HG02623 (cell line): Measurements from ENCODE around the gene VKORC1.

Experiments
- ATAC-seq: cut with Tn5 transposase; IDR thresholded peaks from one replicate; pipeline ENCODE4 v1.9.1; 2021; ENCODE audit warnings: moderate library complexity; ENCODE audit not compliant: unreplicated experiment

Gene VKORC1

DNA sequence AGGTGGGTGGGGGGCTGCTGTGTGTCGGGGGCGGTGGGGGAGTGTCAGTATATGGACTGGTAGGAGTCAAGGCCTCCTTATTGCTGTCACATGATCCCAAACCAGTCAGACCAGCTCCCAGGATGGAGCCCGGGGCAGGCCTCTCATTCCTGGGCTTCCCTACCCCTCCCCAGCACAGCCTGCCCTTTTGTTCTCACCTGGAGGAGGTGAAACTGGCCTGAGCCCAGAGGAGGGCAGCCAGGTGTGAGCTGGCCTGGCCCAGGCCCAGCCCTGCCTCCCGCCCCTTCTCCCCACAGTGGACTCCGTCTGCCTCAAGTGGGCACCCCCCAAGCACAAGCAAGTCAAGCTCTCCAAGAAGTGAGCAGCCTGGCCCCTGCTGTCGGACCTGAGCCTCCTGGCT, 36.3 kb upstream of the VKORC1 start:
- ATAC-seq = no peak

DNA sequence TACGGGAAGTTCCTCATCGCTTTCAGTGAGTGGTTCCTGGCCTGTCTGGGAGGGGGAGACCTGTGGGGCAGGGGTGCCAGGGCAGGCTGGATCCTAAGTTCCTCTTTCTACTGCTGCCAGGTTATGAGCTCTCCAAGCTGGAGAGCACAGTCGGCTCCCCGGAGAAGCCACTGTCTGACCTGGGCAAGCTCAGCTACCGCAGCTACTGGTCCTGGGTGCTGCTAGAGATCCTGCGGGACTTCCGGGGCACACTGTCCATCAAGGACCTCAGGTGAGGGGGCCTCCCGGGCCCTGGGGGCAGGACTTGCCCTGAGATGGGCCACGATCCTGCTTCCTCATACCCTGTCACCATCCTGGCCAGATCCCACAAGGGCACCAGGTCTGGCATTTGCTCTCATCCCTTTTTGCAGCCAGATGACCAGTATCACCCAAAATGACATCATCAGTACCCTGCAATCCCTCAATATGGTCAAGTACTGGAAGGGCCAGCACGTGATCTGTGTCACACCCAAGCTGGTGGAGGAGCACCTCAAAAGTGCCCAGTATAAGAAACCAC, 35.8 kb upstream of the VKORC1 start:
- no peak for ATAC-seq

DNA sequence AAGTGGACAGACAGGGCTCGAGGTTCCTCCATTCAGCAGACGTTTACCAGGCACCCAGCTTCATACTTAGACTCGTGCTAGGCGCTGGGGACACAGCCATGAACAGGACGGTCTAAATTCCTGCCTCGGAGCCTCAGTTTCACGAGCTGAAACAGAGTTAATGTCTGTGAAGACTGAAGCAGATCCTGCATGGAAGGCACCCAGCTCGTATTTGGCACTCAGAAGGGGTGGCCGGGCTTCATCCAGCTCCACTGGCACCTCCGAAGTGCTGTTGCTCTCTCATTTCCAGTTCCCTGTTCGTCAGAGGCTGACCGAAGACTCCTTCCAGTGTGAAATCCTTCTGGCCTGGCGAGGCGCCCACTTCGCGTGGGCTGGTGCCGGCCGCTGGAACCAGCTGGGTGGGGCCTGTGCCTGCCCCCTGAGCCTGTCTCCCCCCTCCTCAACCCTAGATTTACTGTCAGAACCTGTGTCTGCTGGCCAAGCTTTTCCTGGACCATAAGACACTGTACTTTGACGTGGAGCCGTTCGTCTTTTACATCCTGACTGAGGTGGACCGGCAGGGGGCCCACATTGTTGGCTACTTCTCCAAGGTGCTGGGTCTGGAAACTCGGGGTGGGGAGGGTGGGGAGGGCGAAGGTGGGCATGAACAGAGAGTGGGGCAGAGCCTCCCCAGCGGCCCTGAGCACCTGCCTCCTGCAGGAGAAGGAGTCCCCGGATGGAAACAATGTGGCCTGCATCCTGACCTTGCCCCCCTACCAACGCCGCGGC, 35.2 kb upstream of the VKORC1 start:
- no peak for ATAC-seq

DNA sequence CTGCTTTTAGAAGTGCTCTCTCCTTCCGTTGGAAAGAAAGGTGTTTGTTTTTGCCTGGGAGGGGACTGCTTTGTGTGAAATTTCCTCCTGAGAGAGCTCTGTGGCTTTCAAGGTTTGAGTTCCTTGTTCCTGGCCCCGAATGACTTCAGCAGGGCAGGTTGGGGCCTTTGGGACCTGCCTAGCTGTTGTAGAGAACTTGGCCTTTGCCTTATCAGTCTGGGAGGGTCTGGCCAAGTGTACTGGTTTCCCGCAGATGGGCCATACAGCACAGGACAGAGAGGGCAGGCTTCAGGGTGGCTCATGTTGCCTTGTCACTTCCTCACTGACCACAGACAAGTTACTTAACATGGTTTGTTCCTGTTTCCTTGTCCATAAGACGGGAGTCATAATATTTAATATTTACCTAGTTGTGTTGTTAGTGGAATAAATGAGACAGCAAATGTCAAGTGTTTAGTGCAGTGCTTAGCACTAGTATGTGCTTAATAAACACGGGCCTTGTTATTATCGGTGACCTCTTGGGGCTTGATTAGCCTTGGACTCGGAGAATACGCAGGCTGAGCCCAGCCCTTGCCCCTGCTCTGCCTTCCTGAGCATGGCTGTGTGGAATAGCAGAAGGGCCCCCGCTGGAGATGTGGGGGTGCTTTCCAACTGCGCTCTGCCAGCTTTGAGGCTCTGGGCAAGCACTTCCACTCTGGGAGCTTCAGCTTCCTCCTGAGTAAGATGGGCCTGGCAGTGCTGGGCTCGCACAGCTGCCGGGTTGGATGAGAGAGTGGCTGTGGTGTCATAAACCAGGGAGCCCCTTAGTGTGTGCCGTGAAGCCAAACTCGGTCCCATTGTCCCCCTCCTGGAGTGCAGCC, 34.3 kb upstream of the VKORC1 start:
- ATAC-seq = no peak

DNA sequence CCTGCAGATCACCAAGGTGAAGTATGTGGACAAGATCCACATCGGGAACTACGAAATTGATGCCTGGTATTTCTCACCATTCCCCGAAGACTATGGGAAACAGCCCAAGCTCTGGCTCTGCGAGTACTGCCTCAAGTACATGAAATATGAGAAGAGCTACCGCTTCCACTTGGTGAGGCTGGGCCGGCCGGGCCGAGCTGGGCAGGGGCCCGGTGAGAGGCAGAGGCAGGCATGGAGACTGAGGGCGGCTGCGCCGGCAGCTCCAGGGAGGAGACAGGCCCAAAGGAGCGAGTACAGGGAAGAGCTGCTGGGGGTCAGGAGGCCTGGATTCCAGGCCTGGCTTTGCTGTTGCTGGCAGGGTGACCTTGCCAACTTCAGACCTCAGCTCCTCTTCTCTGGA, 32.6 kb upstream of the VKORC1 start:
- no peak for ATAC-seq

DNA sequence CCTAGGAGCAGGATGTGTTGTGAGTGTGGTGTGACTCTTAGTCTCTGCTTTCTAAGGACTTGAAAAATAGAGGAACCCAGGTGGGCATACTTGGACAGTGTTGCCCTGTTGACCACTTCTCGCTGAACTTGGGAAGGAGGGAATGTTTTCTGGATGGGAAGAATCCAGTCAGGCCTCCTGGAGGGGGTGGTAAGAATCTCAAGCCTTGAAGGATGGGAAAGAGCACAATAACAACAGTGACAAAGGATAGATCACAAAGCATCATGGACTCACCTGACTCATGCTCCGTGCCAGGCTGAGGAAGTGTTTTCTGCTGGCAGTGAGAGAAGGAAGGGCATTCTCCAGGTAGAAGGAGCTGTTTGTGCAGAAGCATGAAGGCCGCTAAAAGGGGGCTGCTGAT, 31.2 kb upstream of the VKORC1 start:
- no peak for ATAC-seq

DNA sequence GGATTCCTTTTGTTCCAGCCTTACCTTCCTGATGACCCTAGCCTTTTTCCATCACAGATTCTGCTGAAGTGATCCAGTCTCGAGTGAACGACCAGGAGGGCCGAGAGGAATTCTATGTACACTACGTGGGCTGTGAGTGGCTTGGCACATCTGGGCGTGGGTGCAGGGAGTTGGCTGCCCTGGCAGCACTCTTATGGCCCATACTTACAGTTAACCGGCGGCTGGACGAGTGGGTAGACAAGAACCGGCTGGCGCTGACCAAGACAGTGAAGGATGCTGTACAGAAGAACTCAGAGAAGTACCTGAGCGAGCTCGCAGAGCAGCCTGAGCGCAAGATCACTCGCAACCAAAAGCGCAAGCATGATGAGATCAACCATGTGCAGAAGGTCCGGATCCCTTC, 25.5 kb upstream of the VKORC1 start:
- no peak for ATAC-seq

DNA sequence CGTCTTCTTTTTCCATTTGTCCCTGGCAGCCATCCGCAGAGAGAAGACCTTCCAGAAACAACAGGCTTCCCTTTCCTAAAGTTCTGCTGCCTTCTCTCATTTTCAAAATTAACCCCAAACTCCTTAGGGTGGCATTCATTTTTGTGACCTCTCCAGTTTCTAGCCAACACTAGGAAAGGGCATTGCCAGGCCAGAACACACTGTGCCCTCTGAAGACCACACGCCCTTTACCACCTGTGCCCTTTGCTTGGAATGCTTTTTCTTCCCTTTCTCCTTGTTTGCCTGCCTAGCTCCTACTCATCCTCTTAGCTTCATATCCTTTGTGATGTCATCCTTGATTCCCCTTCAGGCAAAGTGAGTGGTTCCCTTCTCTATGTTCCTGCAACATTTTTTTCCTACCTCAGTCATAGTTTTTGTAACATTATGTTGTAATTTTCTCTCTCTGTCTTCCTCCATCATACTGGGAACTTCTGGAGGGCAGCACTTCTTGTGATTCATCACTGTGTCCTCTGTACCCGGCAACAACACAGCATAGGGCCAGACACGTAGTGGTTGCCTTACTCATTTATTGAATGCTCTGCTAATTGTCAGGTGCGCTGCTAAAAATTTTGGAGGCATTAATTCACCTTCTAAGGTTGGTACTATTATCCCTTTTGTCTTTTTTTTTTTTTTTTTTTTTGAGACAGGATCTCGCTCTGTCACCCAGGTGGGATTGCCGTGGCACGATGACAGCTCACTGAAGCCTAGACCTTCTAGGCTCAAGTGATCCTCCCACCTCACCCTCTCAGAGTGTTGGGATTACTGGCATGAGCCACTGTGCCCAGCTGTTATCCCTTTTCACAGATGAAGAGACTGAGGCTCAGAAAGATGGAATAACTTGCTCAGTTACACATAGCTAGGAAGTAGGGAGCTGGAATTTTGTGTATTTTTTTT, 23.9 kb upstream of the VKORC1 start:
- no peak for ATAC-seq

DNA sequence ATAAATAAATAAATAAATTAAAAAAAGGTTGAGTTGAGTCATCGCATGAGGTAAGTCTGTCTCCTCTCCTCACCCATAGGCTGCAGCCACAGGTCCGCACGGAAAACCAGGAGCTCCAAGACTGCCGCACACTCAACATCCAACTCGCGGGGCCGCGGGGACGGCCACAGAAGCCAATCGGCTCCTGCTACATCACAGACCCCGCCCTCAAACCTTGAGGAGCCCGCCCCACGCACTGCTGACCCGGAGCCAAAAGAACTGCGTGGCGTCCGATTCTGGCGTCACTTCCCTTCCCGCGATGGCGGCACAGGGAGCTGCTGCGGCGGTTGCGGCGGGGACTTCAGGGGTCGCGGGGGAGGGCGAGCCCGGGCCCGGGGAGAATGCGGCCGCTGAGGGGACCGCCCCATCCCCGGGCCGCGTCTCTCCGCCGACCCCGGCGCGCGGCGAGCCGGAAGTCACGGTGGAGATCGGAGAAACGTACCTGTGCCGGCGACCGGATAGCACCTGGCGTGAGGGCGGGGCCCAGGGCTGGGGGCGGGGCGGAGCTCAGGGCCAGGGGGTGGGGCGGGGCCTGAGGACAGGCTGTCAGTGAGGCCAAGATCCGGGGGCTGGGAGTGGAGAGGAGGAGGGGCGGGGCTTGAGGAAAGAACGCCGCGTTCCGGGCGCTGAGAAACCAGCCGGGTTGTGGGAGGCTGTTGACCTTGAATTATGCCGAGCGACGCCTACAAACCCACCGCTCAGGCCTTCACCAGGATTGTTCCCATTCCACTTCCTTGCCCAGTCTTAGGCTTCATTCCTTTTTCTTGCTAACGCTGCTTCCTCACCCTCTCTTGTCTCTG, 23.0 kb upstream of the VKORC1 start, which contains the start of gene KAT8:
TSS of gene KAT8 (plus strand) at position 281 of the 839 bp plus-strand sequence. CDS start at position 299, 18 bp downstream.
- peak; percentile 84 for ATAC-seq

DNA sequence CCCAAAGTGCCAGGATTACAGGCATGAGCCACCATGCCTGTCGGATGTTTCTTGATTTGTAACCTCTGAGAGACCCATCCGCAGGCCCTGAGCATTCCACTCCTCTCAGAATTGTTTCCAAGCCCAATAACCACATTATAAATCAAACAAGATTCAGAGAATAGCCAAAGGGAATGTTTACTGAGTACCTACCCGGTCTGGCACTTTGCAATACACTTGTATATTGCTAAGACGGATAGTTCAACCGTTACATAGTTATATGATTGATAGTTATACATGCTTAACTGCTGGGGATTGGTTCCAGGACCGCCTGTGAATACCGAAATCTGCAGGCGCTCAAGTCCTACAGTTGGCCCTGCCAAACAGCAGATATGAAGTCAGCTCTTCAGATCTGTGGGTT, 19.9 kb upstream of the VKORC1 start:
- ATAC-seq = no peak

DNA sequence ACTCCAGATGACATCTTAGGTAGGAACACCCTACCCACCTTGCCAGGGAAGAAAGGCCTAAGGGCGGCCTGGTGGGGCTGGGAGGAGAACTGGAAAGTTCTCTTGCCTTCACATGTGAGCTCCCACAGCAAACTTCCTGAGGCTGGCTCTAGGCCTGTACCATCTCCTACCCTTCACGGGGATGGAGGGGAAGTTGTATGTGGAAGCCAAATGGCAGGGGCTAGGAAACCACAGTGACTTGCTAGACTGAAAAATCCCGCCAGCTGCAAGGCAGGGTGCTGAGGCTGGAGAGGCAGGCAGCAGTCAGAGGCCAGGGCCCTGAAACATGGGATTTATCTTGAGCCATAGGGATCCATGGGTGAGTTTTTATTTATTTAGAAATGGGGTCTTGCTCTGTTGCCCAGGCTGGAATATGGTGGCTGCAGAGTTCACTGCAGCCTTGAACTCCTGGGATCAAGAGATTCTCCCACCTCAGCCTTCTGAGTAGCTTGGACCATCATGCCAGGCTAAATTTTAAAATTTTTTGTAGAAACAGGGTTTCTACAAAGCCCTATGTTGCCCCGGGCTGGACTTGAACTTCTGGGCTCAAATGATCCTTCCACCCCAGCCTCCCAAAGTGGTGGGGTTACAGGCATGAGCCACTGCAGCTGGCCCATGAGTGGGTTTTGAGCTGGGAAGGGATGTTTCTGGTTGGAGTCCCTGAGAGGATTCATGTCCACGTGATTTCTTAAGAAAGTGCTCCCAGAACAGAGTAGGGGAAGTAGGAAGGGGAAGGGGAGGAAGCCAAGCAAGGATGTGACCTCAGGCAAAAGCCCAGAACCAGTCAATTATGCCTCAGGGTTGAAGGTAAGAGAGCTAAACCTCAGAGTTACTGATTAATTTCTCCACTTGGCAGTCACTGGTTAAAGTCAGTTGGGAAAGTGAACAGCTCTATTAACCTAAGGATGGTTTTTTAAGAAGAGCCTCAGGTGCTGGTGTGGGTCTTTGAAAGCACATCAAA, 18.8 kb upstream of the VKORC1 start:
- no peak for ATAC-seq

DNA sequence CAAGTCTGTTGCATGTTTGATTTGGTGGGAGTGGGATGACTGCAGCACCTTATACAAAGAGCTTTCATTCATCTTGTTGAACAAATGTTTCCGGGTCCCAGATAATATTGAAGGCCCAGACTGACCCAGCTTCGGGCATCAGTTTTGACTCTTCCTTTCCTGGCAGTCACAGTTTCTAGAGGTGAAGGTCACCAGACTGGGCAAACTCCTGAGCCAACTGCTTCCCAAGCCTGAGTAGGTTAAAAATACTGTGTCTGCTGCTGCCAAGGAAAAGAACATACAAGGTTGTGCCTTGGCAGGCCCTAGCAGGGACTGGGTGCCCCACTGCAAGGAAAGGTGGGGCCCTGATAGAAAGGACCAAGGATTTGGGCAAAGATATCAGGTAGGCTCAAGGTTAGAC, 18.1 kb upstream of the VKORC1 start:
- no peak for ATAC-seq

DNA sequence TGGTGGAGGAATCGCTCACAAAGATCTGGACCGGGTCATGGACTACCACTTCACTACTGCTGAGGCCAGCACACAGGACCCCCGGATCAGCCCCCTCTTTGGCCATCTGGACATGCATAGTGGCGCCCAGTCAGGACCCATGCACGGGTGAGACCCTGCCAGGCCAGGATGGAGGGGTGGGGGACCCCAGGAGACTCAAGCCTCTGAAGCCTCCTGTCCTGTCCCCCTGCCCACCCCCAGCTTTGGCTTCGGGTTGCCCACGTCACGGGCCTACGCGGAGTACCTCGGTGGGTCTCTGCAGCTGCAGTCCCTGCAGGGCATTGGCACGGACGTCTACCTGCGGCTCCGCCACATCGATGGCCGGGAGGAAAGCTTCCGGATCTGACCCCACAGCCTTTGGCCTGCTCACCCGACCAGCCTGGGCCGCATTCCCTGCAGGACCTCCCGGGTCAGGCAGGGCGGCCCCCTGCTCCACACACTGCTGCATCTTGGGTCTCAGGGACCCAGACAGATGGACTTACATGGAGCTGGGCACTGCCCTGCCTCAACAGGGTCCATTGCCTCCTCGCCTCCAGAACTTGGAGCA, 17.4 kb upstream of the VKORC1 start:
- ATAC-seq = no peak

DNA sequence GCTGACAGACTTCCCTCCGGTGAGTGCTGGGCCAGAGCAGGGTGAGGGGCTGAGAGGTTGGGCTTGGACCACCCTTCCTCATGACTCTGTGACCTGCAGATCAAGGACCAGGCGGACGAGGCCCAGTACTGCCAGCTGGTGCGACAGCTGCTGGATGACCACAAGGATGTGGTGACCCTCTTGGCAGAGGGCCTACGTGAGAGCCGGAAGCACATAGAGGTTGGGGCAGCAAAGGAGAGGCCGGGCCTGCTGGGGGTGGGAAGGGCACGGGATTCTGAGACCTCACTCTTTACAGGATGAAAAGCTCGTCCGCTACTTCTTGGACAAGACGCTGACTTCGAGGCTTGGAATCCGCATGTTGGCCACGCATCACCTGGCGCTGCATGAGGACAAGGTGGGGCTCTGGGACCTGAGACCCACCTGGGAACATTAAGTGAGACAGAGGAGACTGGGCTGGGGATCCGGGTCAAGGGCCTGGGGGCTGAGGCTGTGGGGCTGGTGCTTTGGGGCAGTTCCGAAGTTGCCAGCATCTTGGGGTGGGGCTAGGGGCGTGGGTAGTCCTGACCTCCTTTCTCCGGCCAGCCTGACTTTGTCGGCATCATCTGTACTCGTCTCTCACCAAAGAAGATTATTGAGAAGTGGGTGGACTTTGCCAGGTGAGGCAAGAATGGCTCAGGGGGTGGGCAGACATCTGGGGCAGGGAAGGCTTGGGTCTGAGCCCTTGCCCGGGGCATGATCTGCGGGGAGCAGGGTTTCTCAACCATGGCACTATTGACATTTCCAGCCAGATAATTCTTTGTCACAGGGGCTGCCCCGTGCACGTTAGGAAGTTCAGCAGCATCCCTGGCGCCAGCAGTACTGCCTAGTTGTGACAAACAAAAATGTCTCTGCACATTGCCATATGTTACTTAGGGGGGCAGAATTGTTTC, 15.8 kb upstream of the VKORC1 start:
- ATAC-seq = no peak

DNA sequence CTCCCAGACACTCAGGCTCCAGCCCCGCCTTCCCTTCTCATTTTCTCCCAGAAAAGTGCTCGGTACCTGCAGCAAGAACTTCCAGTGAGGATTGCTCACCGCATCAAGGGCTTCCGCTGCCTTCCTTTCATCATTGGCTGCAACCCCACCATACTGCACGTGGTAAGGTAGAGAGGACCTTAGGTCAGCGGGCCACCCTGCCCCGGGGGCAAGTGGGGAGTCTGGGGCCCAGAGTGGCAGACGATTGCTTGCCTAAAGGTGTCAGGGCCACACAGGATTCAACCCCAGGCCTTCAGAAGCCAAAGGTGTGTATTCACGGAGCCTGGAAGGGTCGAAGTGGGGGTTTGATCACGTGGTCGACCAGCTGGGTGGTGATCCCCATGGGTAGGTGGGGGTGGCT, 15.0 kb upstream of the VKORC1 start:
- no peak for ATAC-seq

DNA sequence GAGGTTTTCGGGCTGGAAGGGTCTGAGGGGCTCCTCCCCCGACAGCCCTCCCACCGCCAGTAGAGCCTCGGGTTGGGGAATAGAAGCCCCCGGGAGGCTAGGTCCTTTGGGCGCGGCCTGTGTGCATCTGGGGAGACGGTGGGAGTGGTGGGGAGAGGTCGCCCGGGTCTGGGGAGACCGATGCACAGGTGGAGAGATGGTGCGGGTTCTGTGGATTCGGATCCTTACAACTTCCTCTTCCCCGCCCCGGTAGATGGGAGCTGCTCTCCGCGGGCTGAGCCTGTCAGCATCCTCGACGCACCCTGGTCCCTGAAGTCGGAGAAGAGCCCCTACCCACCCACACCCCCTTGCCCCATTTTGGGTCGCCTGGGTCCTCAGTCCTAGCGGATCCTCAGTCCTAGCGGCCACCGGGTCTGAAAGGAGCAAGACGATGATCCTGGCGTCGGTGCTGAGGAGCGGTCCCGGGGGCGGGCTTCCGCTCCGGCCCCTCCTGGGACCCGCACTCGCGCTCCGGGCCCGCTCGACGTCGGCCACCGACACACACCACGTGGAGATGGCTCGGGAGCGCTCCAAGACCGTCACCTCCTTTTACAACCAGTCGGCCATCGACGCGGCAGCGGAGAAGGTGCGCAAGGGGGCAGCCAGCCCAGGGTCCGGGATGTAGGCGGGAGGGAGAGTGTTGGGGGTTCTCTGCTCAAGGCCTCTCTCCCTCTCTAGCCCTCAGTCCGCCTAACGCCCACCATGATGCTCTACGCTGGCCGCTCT, 14.4 kb upstream of the VKORC1 start:
- no peak for ATAC-seq
